Large intestine (tissue), 3 donors: ENCODE results near the gene ADORA3. TPM values are rescaled to one million over a fixed set of nuclear protein-coding genes. Genes with fewer than 3 reads are reported as not detected.
A peak's percentile ranks its signal among the peaks of the same experiment; 100 is the strongest.

ENCODE experiments used
- DNase-seq, 2 donors: peaks; one replicate each; pipeline versions ENCODE4 v3.0.0 to v3.0.0-alpha.2; 2013
- H3K27ac ChIP-seq: one replicate; pipeline ENCODE4 v1.5.1; 2013; ENCODE audit warnings: low read length
- H3K27me3 ChIP-seq: 2 replicates; pipeline ENCODE4 v1.6.1; 2013; ENCODE audit warnings: low read length; ENCODE audit not compliant: control insufficient read depth, insufficient read depth
- H3K36me3 ChIP-seq: 2 replicates; pipeline ENCODE4 v1.6.1; 2013; ENCODE audit warnings: low read length; ENCODE audit not compliant: control insufficient read depth, insufficient read depth
- H3K4me1 ChIP-seq: one replicate; pipeline ENCODE4 v1.6.1; 2013; ENCODE audit warnings: low read length; ENCODE audit not compliant: control insufficient read depth, insufficient read depth
- H3K4me3 ChIP-seq: one replicate; pipeline ENCODE4 v1.5.1; 2013; ENCODE audit warnings: low read length
- H3K9me3 ChIP-seq: one replicate; pipeline ENCODE4 v1.6.1; 2013; ENCODE audit warnings: mild to moderate bottlenecking, low read depth, low read length, moderate library complexity; ENCODE audit not compliant: control insufficient read depth
- WGBS: methylation state at CpG from one replicate; pipeline ENCODE4 v1.1.5; 2013; ENCODE audit warnings: low lambda C conversion rate; ENCODE audit not compliant: insufficient coverage; 5-methylcytosine and 5-hydroxymethylcytosine counted together
- polyA plus RNA-seq: library from polyadenylated mRNA; unstranded; fragments of 120-200 nt; gene quantifications from one replicate; pipeline ENCODE4 v1.2.1, GENCODE V29; 2013

Gene ADORA3
- polyA plus RNA-seq, 1 donor = 2.9 TPM

DNA sequence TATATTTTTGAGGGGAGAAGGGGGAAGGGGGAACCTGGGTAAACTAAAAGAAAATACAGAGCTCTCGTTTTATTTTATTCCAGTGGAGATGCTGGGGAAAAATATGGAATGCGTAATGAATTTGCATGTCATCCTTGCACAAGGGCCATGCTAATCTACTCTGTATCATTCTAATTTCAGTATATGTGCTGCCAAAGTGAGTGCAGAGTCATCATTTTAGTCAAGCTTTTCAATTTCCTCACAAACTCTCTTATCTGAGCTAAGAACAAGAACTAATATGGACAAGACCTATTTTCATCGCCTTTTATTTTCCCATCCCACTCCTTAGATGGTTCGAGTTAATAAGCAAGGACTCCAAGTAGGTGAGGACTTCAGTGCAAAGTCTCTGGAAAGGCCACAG lies 13.2 kb downstream of the ADORA3 start:
- Histone ChIP-seq H3K4me1 (no peaks in the 10 kb centered on the region), H3K36me3 (no peaks in the 10 kb centered on the region), H3K4me3 (no peak overlapping the region), H3K9me3 (no peaks in the 10 kb centered on the region), H3K27ac (no peak overlapping the region), H3K27me3 (no peaks in the 10 kb centered on the region)
- DNase-seq = no peak
- WGBS = 81% methylated on average over 2 of the region's 4 CpGs

DNA sequence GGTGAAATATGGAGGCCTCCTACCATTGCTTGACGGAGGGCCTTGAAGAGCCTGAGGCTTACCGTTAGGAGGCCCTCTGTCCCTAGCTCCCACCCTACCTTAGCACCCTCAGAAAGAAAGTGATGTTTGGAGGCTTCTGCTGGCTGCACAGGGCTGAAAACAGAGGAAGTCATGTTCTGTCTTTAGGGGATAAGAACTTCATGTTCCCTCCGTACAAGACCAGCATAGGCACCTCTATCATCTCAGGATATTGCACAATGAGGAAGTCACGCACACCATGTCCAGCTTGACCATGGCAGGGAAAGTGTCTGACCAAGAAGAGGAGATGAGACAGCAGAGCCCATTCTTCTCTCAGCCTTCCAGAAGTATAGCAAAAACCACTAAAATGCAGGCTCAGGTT lies 13.8 kb downstream of the ADORA3 start:
- DNase-seq = no peak
- no peak overlapping the region for H3K4me3 ChIP-seq
- H3K27ac ChIP-seq = no peak overlapping the region
- H3K27me3 ChIP-seq = no peaks in the 10 kb centered on the region
- WGBS = no CpG with 5 or more reads among the region's 4 CpGs
- H3K9me3 ChIP-seq = no peaks in the 10 kb centered on the region
- no peaks in the 10 kb centered on the region for H3K36me3 ChIP-seq
- no peaks in the 10 kb centered on the region for H3K4me1 ChIP-seq

DNA sequence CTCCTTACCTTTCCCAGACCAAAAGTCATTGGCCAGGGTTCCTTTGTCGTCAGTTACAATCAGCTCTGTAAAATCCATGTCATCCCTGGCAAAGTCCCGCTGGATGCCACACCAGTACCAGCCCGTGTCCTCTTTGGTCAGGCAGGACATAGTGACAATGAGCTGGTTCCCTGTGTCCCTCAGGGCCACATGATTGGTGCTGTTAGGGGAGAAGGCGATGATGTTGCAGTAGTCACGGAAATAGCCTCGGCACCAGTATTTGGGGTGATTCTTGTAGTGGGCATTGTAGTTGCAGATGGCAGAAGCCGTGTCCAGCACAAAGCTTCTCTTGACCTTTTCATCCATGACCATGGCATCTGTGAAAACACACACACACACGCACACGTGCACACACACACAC lies 14.8 kb downstream of the ADORA3 start:
- no peak overlapping the region for H3K27ac ChIP-seq
- no peaks in the 10 kb centered on the region for H3K27me3 ChIP-seq
- DNase-seq = no peak
- H3K9me3 ChIP-seq = no peaks in the 10 kb centered on the region
- H3K4me1 ChIP-seq = no peaks in the 10 kb centered on the region
- no peak overlapping the region for H3K4me3 ChIP-seq
- 83% methylated on average over 1 of the region's 9 CpGs for WGBS
- no peaks in the 10 kb centered on the region for H3K36me3 ChIP-seq

DNA sequence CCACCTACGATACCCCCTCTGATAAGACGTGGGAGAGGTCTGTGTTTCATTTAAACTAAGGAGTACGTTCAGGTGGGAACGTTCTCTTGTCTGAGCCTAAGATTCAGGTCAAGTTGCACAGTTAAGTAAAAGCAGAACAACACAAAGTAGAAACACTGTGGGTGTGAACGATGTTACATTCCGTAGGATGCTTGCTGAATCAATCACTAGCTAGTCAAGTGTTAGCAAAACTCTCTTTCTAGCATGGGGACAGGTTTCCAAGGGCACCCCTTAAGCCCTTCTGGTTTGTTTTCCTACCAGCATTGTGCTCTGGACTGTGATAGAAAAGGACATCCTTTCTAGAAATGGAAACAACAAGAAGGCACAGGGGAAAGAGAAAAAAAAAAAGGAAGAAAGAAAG lies 16.3 kb downstream of the ADORA3 start:
- whole genome bisulfite sequencing = 80% methylated on average over 1 of the region's 6 CpGs
- no peak for DNase-seq
- H3K4me3 ChIP-seq = no peak overlapping the region
- H3K36me3 ChIP-seq = no peaks in the 10 kb centered on the region
- no peak overlapping the region for H3K27ac ChIP-seq
- no peaks in the 10 kb centered on the region for H3K27me3 ChIP-seq
- H3K4me1 ChIP-seq = no peaks in the 10 kb centered on the region
- no peaks in the 10 kb centered on the region for H3K9me3 ChIP-seq

DNA sequence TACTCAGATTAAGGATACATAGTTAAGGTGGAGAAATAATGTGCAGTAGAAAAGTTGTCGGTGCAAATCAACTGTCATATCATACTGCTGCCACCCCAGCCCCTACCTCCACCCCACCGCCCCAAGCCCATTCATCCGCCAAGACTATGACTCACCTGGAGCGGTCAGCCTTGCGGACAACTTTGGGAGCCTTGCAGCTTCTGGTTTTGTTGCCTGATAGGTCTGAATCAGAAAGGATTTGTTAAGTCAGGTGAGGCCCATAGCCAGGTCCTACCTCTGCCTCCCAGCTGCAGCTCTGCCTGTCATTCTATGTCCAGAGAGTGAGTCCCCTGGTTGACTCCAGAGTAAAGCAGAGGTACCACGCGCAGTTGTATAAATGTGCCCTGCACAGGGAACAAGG lies 17.0 kb downstream of the ADORA3 start:
- WGBS = no CpG with 5 or more reads among the region's 7 CpGs
- Histone ChIP-seq H3K27ac (no peak overlapping the region), H3K4me3 (no peak overlapping the region), H3K27me3 (no peaks in the 10 kb centered on the region), H3K9me3 (no peaks in the 10 kb centered on the region), H3K36me3 (no peaks in the 10 kb centered on the region), H3K4me1 (no peaks in the 10 kb centered on the region)
- no peak for DNase-seq

DNA sequence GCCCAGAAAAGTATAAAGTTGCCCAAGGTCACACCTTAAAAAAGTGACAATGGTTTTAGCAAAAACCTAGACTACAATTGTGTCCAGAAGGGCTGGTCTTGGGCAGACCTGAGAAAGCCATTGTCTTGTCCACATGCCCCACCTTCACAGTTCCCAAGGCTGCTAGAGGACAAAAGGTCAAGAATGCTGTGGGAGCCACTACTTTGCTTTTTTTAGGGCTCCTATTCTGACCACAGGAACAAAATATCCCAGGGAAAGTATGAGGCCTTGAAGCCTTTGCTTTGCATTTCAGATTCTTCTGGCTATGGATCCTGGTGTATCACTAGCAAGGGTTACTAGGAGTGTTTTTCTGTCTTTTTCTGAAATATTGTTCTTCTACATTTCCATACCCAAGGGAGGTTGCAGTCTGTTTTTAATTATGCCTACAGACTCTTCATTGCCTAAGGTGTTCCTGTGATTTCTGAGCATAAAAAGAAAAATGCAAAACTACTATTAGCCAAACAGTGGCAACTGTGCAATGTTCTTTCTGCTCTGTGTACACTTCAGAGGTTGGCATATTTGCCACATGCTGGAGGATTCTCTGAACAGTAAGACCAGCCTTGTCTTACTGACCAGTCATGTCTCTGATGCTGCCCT lies 18.9 kb downstream of the ADORA3 start:
- Histone ChIP-seq H3K27ac (no peak overlapping the region), H3K9me3 (no peaks in the 10 kb centered on the region), H3K4me3 (no peak overlapping the region), H3K4me1 (no peaks in the 10 kb centered on the region), H3K27me3 (no peaks in the 10 kb centered on the region), H3K36me3 (no peaks in the 10 kb centered on the region)
- no peak for DNase-seq

DNA sequence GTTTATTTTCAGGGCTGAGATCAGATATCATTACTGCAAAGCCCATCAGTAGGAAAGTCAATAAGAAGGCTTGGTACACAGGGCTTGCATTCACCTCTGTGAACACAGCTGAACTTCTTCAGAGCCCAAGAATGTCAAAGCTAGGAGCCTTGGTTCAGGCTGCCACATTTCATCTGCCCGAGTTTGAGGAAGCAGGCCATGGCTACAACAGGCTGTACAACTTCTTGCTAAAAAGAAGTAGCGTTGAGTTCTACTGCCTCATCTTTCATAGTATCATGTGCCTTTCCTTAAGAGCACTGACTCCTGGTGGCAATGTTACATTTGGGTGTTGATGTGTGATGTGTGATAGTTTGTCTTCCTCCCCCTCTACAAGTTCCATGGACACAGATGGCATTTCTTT lies 19.6 kb downstream of the ADORA3 start:
- Histone ChIP-seq H3K27me3 (no peaks in the 10 kb centered on the region), H3K36me3 (no peaks in the 10 kb centered on the region), H3K27ac (no peak overlapping the region), H3K4me1 (no peaks in the 10 kb centered on the region), H3K9me3 (no peaks in the 10 kb centered on the region), H3K4me3 (no peak overlapping the region)
- no peak for DNase-seq
- WGBS = no CpG with 5 or more reads among the region's 2 CpGs

DNA sequence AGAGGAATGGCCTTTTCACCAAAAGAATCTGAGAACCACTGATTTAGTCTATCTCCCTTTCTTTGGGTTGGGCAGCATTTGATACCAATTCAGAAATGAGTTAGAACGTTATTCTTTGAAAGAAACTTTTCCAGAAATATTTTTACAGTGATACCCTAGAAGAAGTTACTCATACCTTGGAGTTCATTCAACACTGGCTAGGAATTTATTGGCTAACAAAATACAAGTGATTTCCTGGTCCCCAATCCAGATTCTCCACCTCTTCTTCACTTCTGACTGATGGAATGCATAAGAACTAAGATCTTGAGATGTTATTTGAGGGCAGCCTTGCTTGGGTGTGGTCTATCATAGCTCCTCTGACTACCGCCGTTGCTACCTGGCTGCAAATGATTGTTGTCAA lies 20.3 kb downstream of the ADORA3 start:
- no peaks in the 10 kb centered on the region for H3K27me3 ChIP-seq
- WGBS = no CpG with 5 or more reads among the region's 3 CpGs
- DNase-seq = no peak
- H3K4me3 ChIP-seq = no peak overlapping the region
- no peak overlapping the region for H3K27ac ChIP-seq
- H3K36me3 ChIP-seq = no peaks in the 10 kb centered on the region
- no peaks in the 10 kb centered on the region for H3K9me3 ChIP-seq
- H3K4me1 ChIP-seq = no peaks in the 10 kb centered on the region

DNA sequence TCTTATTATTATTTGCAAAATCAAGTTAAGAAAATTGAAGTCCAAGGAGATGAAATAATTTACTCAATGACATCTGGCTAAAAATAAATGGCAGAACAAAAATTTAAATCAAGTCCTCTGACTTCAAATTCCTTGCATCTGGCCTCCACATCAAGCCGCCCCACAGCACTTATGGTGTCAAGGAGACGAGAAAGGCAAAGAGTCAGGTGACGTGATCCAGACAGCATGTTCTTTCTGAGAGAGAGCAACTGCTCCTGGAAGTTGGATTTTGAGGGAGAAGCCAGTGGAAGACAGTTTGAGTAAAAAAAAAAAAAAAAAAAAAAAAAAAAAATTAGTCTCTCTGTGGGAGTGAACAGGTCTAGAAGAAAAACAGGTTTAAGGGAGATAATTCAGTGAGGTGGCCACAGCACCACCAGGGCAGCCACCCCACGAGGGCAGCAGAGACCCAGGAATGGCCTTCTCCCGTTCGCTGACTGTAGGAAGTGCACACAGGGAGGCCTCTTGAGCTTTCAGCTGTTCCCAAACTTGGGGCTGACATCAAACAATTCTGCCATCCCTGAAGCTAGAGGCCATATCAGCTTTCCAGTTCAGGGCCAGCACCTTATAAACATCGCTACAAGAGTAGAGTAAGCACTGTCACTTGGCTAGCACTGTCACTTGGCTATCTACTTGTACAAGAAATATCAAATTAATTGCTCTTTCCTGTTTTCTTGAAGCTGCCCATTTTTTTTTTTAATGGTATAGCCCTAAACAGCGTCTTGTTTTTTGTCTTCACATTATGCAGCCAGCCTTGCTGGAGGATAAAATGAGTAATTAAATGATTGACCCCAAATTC lies 21.8 kb downstream of the ADORA3 start:
- H3K27ac ChIP-seq = no peak overlapping the region
- DNase-seq = peak; percentile 59 to 67
- H3K36me3 ChIP-seq = peaks cover 3% of the 10 kb centered on the region
- H3K4me3 ChIP-seq = no peak overlapping the region
- no peaks in the 10 kb centered on the region for H3K27me3 ChIP-seq
- H3K9me3 ChIP-seq = no peaks in the 10 kb centered on the region
- WGBS = 86% methylated on average over 2 of the region's 8 CpGs
- H3K4me1 ChIP-seq = no peaks in the 10 kb centered on the region

DNA sequence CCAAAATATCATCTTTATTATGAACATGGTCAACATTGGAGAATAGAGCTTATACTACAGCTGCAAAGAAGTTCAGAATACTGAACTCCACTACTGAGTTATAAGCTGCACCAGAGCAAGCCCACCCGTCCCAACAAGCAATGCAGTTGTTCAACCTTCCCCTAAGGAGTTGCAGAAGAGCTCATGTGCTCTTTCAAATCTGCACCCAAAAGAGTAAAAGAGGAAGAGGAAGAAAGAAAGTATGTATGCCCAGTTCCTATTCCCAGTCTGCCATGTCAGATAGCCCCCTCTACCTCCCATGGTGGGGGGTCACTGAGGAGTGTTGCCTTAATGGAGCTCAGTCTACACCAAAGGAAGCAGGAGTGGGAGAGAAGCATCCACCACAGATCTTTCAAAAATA lies 22.8 kb downstream of the ADORA3 start:
- no peaks in the 10 kb centered on the region for H3K27me3 ChIP-seq
- no peak overlapping the region for H3K27ac ChIP-seq
- H3K4me1 ChIP-seq = no peaks in the 10 kb centered on the region
- DNase-seq = no peak
- H3K36me3 ChIP-seq = peaks cover 3% of the 10 kb centered on the region
- H3K9me3 ChIP-seq = no peaks in the 10 kb centered on the region
- no peak overlapping the region for H3K4me3 ChIP-seq
- no CpG with 5 or more reads among the region's 1 CpG for WGBS
